ENCODE results near the gene ELMOD1. TPM values are rescaled to one million over a fixed set of nuclear protein-coding genes. Genes with fewer than 3 reads are reported as not detected.

ELMOD1 gene
- total and polyA plus RNA-seq, 2 of the 4 experiments (the other 2 are of a cell fraction) = 0.18 to 0.29 TPM

GRCh38 chr11:107608809-107609208 lies 17.9 kb downstream of the ELMOD1 start:
- H3K14ac ChIP-seq (replicated peaks; ENCODE audit: low read depth, low read length) = no peak overlapping the region
- no peak overlapping the region for H2AK5ac ChIP-seq (ENCODE audit: low read depth, low read length)
- H3K4me2 ChIP-seq (ENCODE audit: low read depth, low read length) = no peak overlapping the region
- POLR2A ChIA-PET (ENCODE audit: unreplicated experiment) = no interaction called here
- H3K36me3 ChIP-seq (ENCODE audit: control insufficient read depth, insufficient read depth, low read length) = no peaks in the 10 kb centered on the region
- H4K91ac ChIP-seq (ENCODE audit: insufficient read depth, low read depth, low read length) = no peak overlapping the region
- no peak overlapping the region for H3K27ac ChIP-seq (ENCODE audit: insufficient read depth, low read length)
- TF ChIP-seq ELK1 (IDR thresholded peaks at IDR 0.05; ENCODE audit: borderline replicate concordance, low read depth, low read length) = no peak
- no peak for TF ChIP-seq MXI1 (IDR thresholded peaks at IDR 0.05; ENCODE audit: borderline replicate concordance, low read depth, low read length)
- no peak for TF ChIP-seq SMC3 (IDR thresholded peaks at IDR 0.05; ENCODE audit: low read depth, low read length)
- no peak overlapping the region for H2AFZ ChIP-seq (replicated peaks; ENCODE audit: low read length, poor library complexity)
- H3K9me1 ChIP-seq (ENCODE audit: insufficient read depth, low read length) = no peaks in the 10 kb centered on the region
- no peaks in the 10 kb centered on the region for H3K9me3 ChIP-seq (ENCODE audit: control insufficient read depth, insufficient read depth, low read length)
- H3K18ac ChIP-seq (ENCODE audit: low read depth, low read length) = no peak overlapping the region
- no peak for ATAC-seq (ENCODE audit: low read depth)
- H3K23ac ChIP-seq (ENCODE audit: low read depth, low read length) = no peak overlapping the region
- H4K20me1 ChIP-seq (ENCODE audit: insufficient read depth, low read length) = no peaks in the 10 kb centered on the region
- no peak overlapping the region for H2BK120ac ChIP-seq (ENCODE audit: low read depth, low read length)
- peaks cover 6% of the 10 kb centered on the region; the same call in 1 of the 2 replicates for H3K27me3 ChIP-seq (ENCODE audit: control insufficient read depth, insufficient read depth, low read length)
- no peak overlapping the region for H4K5ac ChIP-seq (ENCODE audit: low read depth, low read length)
- BruUV-seq (replicated peaks) = no TSS peak
- dilution Hi-C loops (cut with HindIII; ENCODE audit: low sequenced_read_pairs, unreplicated experiment) = no loop called here
- intact Hi-C loops (cut with micrococcal nuclease) = loop anchor here (5.0 kb wide), 1 partner anchor 53 kb away; no protein-coding TSS in a partner anchor
- CTCF ChIA-PET = interaction anchor here (0.6 to 1.1 kb wide), 3 partner anchors 8 to 86 kb away, joined by 4 to 6 read pairs (median 4); no protein-coding TSS in a partner anchor
- H4K8ac ChIP-seq (ENCODE audit: low read depth in 2 of 2, low read length in 2 of 2) = no peak overlapping the region
- H2BK20ac ChIP-seq (ENCODE audit: low read depth, low read length) = no peak overlapping the region
- in situ Hi-C loops (cut with MboI; ENCODE audit: low sequenced_read_pairs) = no loop called here
- H2BK5ac ChIP-seq (ENCODE audit: low read depth, low read length, poor library complexity, severe bottlenecking) = no peak overlapping the region
- no peak overlapping the region for H3K56ac ChIP-seq (ENCODE audit: extremely low read depth, insufficient read depth, low read length)
- no peak overlapping the region for H3K4ac ChIP-seq (ENCODE audit: low read depth, low read length)
- H3K9ac ChIP-seq (ENCODE audit: low read depth, low read length) = no peak overlapping the region
- no peaks in the 10 kb centered on the region for H3K4me1 ChIP-seq (ENCODE audit: control insufficient read depth, insufficient read depth, low read length)
- DNase-seq = no peak
- H2BK15ac ChIP-seq (ENCODE audit: low read depth, low read length) = no peak overlapping the region
- H2AK9ac ChIP-seq (replicated peaks; ENCODE audit: low read depth, low read length, poor library complexity) = no peak overlapping the region
- WGBS, 2 experiments (ENCODE audit: extremely low coverage in 2 of 2, insufficient read length in 1 of 2) = no CpG with 5 or more reads among the region's 2 CpGs
- H3K4me3 ChIP-seq (ENCODE audit: insufficient read depth, low read depth, low read length) = no peak overlapping the region
- H3K79me1 ChIP-seq (ENCODE audit: low read depth in 1 of 2, low read length in 2 of 2) = no peaks in the 10 kb centered on the region
